GM20431 (cell line): ENCODE data around the gene FPR1.

Source experiments
- in situ Hi-C: fragments of 300-500 bp; cut with MseI, MboI; formaldehyde crosslinking; loops from one replicate; pipeline ENCODE4 v1.15.0; 2020; ENCODE audit warnings: low sequenced_read_pairs; ENCODE audit not compliant: unreplicated experiment

The FPR1 gene

DNA sequence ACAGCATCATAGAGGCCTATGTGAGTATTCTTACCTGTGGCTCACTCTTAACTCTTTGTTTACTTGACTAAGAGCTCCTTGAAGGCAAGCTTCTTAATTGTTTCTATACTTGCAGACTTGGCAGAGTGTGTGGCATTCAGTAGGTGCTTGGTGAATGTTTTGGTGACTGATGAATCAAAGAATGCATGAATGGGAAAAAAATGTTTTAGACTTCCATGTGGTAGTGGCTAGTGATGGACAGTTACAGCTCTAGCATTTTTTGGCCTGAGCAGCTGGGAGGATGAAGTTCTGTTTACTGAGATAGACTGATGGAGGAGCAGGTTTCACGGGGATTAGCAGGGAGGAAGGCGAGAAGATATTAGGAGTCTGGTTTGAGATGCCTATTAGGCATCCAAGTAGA, 41.5 kb downstream of the FPR1 start:
- in situ Hi-C loops, result no loop called here

DNA sequence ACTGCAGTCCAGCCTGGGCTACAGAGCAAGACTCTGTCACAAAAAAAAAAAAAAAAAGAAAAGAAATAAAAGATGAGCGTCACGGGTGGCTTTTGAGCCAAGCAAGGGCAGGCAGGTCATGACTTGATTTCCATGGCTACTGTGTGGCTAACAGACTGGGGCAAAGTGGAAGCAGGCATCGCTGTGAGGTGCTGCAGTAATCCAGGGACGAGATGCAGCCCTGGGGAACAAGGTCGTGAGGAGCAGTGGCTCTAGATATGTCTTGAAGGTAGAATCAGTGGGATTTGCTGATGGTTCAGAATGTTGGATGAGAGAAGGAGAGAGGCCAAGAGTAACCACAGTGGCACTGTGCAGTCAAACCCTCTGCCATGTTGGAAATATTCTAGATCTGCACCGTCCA, 42.1 kb downstream of the FPR1 start:
- in situ Hi-C loops, result no loop called here

- in situ Hi-C loops, result no loop called here
These were observed 42.9 kb downstream of the FPR1 start for GRCh38 chr19:51708811-51709210.

- in situ Hi-C loops, result no loop called here
These were observed 44.8 kb downstream of the FPR1 start for GRCh38 chr19:51706885-51707284.

GRCh38 chr19:51706296-51706695, 45.4 kb downstream of the FPR1 start:
- in situ Hi-C loops, result no loop called here

- in situ Hi-C loops, result no loop called here
These were observed 47.1 kb downstream of the FPR1 start for GRCh38 chr19:51704626-51705025.

- in situ Hi-C loops, result no loop called here
These were observed 47.8 kb downstream of the FPR1 start for GRCh38 chr19:51703575-51704515.

- in situ Hi-C loops, result no loop called here
These were observed 48.7 kb downstream of the FPR1 start for GRCh38 chr19:51702825-51703574.

- in situ Hi-C loops, result no loop called here
These were observed 49.4 kb downstream of the FPR1 start for GRCh38 chr19:51702103-51702824.

DNA sequence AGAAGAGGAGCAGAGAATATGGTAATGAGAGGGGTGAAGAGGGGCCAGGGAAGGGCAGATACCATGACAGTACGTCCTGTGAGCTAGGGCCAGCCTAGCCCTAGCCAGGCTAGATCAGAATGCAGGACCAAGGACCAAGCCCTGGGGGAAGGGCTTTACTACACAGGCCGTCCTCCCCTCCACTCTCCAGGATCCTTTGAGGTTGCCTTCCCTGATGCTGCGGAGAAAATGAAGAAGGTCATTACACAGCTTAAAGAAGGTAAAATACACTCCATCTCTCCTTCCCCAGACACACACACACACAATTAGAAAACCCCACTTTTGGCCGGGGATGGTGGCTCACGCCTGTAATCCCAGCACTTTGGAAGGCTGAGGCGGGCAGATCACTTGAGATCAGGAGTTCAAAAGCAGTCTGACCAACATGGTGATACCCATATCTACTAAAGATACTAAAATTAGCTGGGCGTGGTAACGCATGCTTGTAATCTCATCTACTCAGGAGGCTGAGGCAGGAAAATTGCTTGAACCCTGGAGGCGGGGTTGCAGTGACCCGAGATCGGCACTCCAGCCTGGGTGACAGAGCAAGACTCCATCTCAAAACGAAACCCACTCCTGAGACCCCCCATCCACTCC, 50.1 kb downstream of the FPR1 start:
- in situ Hi-C loops, result no loop called here

- in situ Hi-C loops, result no loop called here
These were observed 52.5 kb downstream of the FPR1 start for GRCh38 chr19:51699170-51699569.

- in situ Hi-C loops, result no loop called here
These were observed 53.4 kb downstream of the FPR1 start for GRCh38 chr19:51698296-51698695.

DNA sequence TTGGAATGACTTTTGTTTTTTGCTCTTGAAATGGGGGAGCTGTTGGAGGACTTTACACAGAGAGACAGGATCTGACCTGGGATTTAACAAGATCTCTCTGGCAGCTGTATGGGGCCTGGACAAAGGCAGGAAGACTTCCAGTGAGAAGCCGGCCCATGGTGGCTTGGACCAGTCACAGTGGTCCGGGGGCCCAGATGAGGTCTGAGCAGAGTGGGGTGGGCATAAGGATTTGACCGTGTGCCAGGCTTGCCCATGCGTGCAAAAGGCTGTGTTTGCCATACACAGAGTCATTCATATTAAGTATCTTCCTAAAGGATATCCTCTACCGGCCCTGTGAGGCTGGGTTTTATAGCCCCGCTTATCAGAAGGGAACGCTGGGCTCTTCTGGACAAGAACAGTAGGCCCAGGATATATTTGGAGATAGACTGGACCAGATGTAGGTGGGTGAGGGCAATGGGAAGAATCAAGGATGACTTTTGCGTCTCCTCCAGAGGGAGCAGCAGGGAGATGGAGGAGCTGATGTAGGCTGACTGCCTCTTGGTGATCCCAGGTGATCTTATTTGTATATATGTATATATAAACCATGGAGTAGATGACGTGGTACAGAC, 54.4 kb downstream of the FPR1 start:
- in situ Hi-C loops, result no loop called here

DNA sequence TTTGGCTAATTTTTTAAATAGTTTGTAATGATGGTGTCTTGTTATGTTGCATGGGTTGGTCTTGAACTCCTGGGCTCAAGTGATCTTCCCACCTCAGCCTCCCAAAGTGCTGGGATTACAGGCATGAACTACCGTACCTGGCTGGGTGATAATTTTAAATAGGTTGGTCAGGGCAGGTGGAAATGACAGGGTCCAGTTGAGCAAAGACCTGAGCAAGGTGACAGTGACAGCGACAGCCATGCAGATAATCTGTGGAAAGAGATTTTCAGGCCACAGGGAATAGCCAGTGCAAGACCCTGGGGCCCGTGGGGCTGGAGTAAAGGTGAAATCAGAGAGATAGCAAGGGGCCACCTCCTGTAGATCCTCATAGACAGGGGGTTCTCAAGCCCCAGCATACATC, 55.1 kb downstream of the FPR1 start:
- in situ Hi-C loops, result no loop called here
